Cardiac fibroblast (primary cell): ENCODE results near the gene CEP112.
"Not testable (repeated sequence)": the region's sequence is repeated elsewhere in the genome, so short reads cannot be mapped to it uniquely, and the experiment has no call there.

Experiments used
- DNase-seq, 2 donors: peaks; one replicate each; pipeline versions ENCODE4 v3.0.0 to v3.0.0-alpha.2; 2010; ENCODE audit warnings: low read depth in 2 of 2
- H3K4me3 ChIP-seq, 2 donors: replicated peaks in 1 of 2; 1 replicate in 1 of 2; 2 replicates in 1 of 2; pipeline ENCODE4 v1.5.1; 2011; ENCODE audit warnings: low read depth in 2 of 2, low read length in 2 of 2, mild to moderate bottlenecking in 2 of 2, moderate library complexity in 1 of 2
- CTCF ChIP-seq: IDR thresholded peaks from one replicate; pipeline ENCODE4 v1.5.1; 2011; ENCODE audit warnings: low read depth, mild to moderate bottlenecking, low read length, inconsistent platforms

The CEP112 gene

GRCh38 chr17:65852911-65853310 lies 339.0 kb downstream of the CEP112 start:
- H3K4me3 ChIP-seq, result no peak overlapping the region
- TF ChIP-seq CTCF, result no peak
- no peak for DNase-seq

- no peak for TF ChIP-seq CTCF
- H3K4me3 ChIP-seq, result no peak overlapping the region
- no peak for DNase-seq
These were observed 339.8 kb downstream of the CEP112 start for GRCh38 chr17:65851965-65852736.

- peak; percentile 23 to 89 for DNase-seq
- no peak for TF ChIP-seq CTCF
- H3K4me3 ChIP-seq, result no peak overlapping the region
These were observed 341.4 kb downstream of the CEP112 start for GRCh38 chr17:65850486-65850885.

- no peak overlapping the region for H3K4me3 ChIP-seq
- no peak for DNase-seq
- no peak for TF ChIP-seq CTCF
These were observed 343.2 kb downstream of the CEP112 start for GRCh38 chr17:65848751-65849150.

- no peak overlapping the region for H3K4me3 ChIP-seq
- TF ChIP-seq CTCF, result no peak
- DNase-seq, result no peak
These were observed 350.8 kb downstream of the CEP112 start for GRCh38 chr17:65841089-65841488.

GRCh38 chr17:65837232-65837631 lies 354.7 kb downstream of the CEP112 start:
- not testable (repeated sequence) for DNase-seq, H3K4me3 ChIP-seq

GRCh38 chr17:65833214-65833613 lies 358.7 kb downstream of the CEP112 start:
- no peak for TF ChIP-seq CTCF
- H3K4me3 ChIP-seq, result no peak overlapping the region
- no peak for DNase-seq
